Astrocyte of the hippocampus (primary cell): ENCODE data around the gene LMBR1.
"Not testable (repeated sequence)": the region's sequence is repeated elsewhere in the genome, so short reads cannot be mapped to it uniquely, and the experiment has no call there.

Experiments used
- DNase-seq: peaks from one replicate; pipeline ENCODE4 v3.0.0; 2011; ENCODE audit warnings: low read depth, low spot score

Gene LMBR1

DNA sequence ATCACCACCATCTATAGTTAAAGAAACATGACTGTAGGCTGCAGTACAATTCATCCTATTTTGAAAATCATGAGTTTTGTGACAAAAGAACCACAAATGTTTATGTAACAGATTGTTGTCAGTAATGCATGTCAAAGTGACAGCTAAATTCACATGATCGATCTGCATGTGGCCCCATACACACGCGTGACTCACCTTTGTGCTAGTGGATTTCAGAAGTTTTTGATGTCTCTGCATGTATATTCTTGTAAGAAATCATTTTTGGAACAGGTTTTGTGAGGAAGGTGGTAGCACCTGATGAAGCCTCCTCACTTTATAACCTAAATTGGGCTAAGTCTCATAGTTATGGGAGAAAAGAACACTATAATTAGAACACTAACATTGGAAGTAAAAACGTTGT, 235.3 kb downstream of the LMBR1 start:
- no peak for DNase-seq

DNA sequence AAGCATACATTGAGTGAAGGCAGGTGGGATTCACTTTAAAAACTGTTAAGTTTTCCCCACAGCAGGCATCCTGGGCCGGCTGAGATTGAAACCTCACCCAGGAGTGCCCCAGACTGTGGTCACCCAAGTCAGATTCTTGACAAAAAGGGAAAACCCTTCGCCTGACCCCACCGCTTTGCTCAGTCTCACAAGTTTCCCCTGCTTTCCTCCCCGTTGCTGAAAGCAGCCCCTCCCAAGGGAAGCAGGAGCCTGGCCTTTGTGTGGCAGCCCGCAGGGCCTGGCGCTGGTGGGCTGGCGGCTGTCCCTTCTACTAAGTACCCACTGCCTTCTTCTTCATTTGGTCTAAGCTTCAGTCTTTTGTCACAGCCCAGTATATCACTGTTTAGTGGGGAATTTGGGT, 236.4 kb downstream of the LMBR1 start:
- peak; percentile 13 for DNase-seq

DNA sequence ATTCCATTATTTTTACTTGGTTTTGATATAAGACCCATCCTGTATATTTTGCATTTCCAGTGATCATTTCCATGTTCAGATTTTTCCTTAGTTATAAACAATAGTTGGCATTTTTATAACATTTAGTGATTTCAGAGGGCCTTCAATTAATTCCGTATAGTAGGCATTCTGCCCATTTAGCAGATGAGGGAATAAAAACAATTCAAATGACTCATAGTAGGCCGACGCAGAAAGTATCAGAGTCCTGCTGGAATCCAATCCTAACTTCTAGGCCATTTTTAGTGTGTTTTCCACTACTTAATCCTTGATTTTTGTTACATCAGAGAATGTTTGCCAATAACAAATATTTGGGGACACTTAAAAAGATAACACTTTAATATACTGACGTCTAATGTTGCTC, 237.0 kb downstream of the LMBR1 start:
- no peak for DNase-seq

DNA sequence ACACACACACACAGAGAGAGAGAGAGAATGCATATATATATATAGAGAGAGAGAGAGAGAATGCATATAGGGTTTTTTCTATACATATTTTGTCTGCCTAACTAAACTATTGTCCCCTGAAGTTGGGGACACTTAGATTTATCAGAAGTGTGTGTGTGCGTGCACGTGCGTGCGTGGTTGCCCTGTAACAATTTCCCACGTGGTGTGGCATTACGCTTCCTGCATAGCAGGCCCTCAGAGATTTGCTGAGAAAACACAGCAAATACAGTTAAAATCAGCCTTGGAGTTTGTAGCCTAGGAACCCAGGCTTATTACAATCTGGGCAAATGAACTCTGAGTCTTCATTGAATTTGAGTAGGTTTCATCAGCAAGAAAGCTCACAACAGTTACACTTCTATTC, 237.7 kb downstream of the LMBR1 start:
- no peak for DNase-seq

DNA sequence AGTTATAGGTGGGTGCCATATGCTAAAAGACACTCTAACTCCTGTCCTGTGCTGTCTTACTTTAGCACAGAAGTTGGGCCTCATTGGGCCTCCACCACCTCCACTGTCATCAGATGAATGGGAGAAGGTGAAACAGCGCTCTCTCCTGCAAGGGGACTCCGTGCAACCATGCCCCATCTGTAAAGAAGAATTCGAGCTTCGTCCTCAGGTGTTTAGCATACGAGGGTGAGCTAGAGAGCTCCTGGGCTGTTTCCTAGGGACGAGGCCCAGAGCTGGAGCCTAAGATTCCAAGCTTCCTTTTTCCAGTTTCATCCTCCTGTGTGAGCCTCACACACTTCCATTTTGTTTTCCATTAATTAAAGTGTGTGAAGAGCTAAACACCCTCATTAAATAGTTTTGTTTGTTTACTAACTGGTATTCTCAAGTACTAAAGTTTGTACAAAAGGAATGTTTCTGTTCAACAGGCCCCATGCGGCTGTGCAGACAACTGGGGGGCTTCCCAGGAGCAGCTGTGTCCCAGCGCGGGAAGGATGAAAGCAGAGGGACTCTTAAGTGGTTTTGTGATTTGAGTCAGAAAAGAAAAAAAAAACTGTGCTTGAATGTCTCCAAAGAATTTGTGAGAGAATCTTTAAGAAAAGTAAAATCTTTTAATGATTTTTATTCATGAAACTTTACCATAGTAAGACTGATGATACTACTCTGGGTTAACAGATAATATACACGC, 238.3 kb downstream of the LMBR1 start:
- no peak for DNase-seq

DNA sequence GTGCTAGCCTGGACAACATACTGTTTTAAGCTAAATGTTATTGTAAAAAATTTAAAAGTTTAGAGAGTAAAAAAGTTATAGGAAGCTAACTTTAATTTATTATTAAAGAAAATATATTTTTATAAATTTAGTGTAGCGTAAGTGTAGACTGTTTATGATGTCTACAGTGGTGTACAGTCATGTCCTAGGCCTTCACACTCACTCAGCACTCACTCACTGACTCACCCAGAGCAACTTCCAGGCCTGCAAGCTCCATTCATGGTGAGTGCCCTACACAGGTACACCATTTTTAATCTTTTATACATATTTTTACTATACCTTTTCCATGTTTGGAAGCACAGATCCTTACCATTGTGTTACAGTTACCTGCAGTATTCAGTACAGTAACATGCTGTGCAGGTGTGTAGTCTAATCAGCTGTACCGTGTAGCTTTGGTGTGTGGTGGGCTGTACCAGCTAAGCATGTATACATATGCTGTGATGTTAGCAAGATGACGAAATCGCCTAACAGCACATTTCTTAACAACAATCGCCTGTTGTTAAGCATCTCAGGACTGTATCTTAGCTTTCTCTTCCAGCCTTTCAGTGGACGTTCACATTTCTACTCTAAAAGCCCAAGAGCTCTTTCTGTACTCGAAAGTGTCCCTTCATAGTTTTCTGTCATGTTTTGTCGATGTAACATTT, 240.0 kb downstream of the LMBR1 start:
- no peak for DNase-seq

DNA sequence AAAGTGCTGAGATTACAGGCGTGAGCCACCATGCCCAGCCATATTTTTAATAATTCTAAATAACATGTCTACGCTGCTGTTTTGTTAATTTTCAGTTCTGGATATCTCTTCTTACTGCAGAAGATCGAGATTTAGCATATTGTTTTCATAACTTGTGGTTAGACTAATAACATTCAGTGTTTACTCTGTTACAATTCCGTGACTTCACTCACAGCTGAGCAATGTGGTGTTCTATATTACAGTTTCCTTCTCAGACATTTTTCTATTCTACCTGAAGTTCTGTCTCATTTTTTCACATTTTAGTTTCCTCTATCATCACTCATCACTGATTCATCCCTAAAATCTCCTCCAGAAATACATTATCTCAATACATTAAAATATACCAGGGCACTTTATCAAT, 241.5 kb downstream of the LMBR1 start:
- no peak for DNase-seq

DNA sequence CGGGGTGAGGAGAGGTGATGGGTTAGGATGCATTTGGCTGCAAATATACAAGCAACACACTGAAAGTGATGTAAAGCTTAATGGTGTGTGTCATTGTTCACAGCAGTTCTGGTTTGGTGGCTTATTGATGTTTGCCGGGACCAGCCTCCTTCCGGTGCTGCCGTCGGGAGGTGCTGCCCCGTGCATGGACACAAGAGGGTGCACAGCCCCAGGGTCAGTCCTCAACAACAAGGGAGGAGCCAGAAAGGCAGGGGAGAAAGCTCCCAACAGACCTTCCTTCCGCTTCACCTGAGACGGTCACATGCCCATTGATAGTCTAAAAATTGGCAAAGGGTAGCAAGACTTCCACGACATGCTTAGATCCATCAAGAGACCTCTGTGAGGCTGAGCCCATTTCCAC, 242.9 kb downstream of the LMBR1 start:
- peak; percentile 21 for DNase-seq

DNA sequence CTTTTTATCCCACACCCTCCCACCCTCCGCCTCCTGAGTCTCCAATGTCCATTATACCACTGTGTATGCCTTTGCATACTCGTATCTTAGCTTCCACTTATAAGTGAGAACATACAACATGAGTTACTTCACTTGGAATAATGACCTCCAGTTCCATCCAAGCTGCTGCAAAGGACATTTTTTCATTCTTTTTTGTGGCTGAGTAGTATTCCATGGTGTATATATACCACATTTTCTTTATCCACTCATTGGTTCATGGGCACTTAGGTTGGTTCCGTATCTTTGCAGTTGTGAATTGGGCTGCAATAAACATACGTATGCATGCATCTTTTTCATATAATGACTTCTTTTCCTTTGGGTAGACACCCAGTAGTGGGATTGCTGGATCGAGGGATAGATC, 245.7 kb downstream of the LMBR1 start:
- not testable (repeated sequence) for DNase-seq

DNA sequence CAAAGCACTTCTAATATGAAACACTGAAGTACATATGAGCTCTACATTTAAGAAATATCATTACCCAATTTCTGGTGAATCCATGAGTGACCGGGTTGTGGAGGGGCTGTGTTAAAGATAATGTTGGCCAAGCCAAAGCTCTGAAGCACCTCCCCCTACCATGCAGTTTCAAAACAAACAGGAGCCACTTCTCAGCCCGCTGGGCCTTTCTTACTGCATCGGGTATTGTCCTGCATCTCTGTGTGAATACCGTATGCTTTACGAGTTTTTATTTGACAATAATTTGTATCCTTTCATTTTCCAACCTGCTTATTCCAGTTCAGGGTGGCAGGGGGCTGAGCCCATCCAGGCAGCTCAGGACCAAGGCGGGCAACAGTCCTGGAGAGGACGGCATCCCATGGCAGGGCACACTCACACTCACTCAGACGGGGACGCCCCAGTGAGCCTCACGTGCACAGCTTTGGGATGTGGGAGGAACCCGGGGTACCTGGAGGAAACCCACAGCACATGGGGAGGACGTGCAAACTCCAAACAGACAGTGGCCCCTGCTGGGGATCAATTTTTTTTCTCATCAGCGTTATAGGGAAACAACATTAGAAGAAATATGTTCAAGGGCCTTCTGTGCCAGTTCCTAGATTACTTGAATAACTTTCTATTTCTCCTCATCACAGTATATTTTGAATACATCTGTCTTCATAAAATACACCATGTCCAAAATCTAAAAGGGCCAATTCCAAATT, 250.5 kb downstream of the LMBR1 start:
- DNase-seq: no peak

DNA sequence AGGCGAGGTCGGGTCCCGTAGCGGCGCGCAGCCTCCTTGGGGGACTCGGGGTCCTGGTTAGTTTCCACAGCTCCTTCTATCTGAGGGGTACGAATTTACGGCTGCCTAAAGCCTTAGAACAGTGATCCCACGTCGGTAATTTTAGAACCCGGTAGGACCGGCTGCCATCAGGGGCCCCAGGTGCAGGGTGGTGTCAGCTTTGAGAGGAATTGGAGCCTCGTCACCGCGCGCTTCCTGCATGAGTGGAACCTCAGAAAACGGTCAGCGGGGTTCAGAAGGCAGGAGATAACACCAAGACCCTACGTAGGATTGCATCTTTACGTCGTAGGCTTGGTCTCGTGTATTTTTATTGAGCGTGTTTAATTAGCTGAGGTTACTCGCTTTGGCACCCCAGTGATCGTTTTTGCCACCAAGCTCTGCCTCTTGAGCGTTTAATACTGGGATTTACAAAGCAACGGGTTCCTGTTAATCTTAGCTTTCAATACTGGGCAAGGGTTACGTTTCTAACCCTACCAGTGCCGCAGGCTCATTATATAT, 252.0 kb downstream of the LMBR1 start:
- DNase-seq: no peak

DNA sequence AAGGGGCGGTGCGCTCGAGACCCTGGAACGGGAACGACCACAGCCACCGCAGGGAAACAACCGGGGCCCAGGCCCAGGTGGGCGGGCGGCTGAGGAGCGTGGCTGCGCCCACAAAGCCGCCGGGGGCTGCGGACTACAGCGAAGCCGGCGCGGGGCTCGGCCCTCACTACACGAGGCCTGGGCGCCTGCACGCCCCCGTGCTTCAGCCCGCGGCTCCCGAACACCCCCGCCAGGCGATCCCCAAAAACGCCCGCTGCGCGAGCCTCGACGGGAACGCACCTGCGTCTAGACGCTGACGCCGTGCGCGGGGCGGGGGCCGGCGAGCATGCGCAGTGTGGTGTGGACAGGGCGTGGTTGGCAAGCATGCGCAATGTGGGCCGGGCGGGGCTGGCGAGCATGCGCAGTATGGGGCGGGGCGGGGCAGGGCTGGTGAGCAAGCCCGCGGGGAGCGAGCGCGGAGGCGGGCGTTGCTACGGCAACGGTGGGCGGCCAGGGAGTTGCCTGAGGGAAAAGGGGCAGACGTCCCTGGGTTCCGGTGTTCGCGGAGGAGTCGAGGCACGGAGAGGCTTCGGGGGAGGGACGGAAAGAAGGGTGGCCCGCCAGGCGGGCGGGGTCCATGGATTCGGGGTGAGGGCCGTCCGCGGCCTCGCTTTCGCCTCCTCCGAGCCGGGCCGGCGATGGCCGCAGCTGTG, 252.6 kb downstream of the LMBR1 start, which contains the start of gene RNF32:
RNF32 (plus strand) TSS at position 518 of the 692 bp plus-strand sequence. CDS start 3,104 bp downstream, outside the sequence.
- DNase-seq: peak; percentile 98

DNA sequence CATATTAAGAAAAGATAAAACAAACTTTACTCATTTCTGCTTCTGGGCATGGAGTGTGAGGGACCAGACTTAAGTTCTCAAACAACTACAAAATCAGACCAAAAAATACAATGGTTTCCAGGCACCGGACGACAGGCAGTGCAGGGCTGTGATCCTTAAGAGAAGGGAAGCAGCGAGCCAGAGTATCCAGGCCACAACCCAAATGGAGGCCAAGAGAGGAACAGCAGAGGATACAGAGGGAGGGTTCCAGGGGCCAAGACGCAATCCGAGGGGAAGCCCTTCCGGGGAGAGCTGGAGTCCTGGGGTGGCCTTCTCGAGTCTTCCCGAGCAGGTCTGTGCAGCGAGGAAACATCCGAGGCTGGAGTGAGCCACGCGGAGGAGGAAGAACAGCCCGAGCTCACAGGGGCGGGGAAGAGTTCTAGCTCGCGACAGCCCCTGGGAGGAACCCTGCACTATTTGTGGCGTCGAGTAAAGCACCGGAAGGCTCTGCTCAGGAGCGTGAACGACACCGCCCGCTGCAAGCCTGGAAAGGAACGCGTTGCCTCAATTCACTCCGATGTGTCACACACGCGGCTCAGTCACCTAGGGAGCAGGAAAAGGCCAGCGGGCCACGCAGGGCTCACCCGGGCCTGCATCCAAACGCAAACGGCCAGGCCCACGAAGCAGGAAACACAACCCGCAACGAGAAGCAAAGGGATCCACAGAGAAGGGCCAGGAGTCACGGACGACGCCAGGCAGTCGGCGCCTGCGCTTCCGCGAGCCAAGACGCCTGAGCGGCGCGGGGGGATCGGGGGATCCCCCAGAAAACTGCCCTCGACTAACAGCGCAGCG, 253.3 kb downstream of the LMBR1 start:
- no peak for DNase-seq

DNA sequence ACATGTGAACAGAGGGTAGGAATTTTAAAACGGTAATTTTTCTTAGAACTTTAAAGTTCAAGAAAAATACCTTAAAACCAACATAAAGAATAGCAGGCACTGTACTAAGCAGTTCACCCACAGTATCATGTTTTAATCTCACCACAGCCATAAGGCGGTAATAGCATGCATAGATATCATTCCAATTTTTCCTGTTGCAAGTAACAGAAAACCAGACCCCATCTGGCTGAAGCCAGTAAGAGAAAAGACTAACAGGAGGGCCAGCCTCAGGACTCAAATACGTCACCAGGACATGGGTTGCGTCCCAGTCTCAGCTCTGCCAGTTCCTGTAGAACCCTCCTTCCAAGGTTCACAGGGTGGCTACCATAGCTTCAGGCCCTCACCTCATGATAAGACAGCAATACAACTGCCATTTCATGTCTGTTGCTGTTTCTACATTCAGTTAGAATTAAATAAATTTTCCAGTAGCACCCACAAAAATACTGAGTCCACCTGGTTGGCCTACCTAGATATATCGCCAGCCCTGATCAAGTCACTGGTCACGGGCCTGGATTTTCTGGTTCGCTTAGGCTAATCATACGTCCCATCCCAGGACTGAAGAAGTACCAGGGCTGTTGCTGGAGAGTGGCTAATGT, 254.4 kb downstream of the LMBR1 start:
- DNase-seq: no peak

DNA sequence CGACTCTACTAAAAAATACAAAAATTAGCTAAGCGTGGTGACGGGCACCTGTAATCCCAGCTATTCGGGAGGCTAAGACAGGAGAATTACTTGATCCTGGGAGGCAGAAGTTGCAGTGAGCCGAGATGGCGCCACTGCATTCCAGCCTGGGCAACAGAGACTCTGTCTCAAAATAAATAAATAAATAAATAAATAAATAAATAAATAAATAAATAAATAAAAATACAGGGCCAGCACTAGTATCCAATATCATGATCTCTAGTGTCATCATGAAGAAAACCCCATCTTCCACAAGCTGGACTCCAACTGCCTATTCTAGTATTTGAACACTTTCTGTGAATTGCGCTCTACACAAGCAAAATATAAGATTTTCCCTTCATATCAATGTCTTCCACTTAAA, 255.9 kb downstream of the LMBR1 start:
- not testable (repeated sequence) for DNase-seq

DNA sequence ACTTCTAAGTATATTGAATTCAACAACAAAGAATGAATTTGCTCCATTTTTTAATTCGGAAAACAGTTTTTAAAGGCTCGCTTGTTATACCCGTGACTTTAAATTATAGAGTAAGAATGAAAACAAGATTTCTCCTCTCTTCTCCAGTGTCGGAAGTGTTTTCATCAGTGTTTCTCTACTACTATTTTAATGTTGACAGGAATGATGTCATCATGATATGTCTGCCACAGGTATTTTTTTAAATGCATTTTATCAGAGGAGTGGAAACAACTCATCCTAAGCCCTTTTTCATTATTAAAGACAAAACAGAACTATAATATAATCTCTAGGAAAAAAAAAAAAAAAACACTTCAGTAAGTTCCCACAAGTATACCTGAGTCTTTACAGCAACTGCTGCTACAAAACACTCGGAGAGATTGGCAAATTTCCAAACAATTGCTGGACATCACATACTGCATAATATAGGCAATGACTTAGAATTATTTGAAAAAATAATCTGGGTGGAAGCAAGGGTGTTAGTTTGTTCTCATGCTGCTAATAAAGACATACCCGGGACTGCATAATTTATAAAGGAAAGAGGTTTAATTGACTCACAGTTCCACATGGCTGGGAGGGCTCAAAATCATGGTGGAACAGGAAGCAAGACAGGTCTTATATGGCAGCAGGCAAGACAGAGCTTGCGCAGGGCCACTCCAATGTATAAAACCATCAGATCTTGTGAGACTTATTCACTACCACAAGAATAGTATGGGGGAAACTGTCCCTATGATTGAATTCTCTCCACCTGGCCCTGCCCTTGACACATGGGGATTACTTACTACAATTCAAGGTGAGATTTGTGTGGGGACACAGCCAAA, 257.2 kb downstream of the LMBR1 start:
- DNase-seq: no peak

DNA sequence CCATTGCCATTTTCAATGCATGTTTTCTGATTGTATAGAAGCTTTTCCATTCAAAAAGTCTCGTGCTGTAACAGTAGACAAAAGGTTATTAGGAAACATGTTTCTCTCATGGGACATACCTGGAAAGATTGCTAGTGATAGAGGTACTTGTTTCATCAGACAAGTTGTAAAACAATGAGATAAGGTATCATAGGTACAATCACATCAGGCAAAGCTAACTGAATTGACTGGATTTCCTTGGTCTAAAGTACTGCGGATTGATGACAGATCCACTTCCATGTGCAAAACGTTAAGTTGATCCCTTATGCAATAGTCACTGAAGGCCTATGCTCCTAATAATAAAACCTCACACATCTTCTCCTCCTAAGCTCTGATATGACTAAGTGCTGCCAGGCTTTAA, 258.9 kb downstream of the LMBR1 start:
- DNase-seq: no peak

DNA sequence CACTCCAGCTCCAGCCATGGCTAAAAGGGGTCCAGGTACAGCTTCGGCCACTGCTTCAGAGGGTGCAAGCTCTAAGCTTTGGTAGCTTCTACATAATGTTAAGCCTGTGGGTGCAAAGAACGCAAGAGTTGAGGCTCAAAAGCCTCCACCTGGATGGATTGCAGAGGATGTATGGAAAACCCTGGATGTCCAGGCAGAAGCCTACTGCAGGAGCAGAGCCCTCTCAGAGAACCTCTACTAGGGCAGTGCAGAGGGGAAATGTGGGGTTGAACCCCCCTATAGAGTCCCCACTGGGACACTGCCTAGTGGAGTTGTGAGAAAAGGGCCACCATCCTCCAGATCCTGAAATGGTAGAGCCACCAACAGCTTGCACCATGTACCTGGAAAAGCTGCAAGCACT, 263.1 kb downstream of the LMBR1 start:
- no peak for DNase-seq

DNA sequence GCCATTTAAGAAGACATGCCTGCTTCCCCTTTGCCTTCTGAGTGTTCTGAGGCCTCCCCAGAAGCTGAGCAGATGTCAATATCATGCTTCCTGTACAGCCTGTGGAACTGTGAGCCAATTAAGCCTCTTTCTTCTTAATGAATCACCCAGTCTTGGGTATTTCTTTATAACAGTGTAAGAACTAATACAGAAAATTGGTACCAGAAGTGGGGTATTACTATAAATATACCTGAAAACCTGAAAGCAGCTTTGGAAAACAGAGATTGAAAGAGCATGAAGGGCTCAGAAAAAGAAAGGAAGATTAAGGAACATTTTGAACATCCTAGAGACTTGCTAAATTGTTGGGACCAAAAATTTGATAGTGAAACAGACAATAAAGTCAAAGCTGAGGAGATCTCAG, 264.4 kb downstream of the LMBR1 start:
- DNase-seq: no peak
